Lung (tissue), 12 donors: Measurements from ENCODE around the gene FAM98B. TPM values are rescaled to one million over a fixed set of nuclear protein-coding genes. Genes with fewer than 3 reads are reported as not detected.

Source experiments
- ATAC-seq: fragments of 200-7000 bp; cut with Tn5 transposase; one replicate; pipeline ENCODE4 v1.9.1; 2020; ENCODE audit warnings: moderate number of reproducible peaks; ENCODE audit not compliant: insufficient read depth, low FRiP score
- DNase-seq, 3 donors: peaks; one replicate each; pipeline ENCODE4 v3.0.0-alpha.2; 2013 to 2017
- H3K27ac ChIP-seq, 2 donors: one replicate each; pipeline ENCODE4 v1.5.1; 2013; ENCODE audit warnings: mild to moderate bottlenecking in 2 of 2, moderate library complexity in 2 of 2, control low read depth in 1 of 2, inconsistent platforms in 1 of 2, low read depth in 1 of 2, low read length in 1 of 2
- H3K27me3 ChIP-seq, 3 donors: one replicate each; pipeline ENCODE4 v1.5.1; 2013; ENCODE audit warnings: low read length in 2 of 3; ENCODE audit not compliant: control insufficient read depth in 3 of 3, insufficient read depth in 3 of 3
- H3K36me3 ChIP-seq, 4 donors: one replicate each; pipeline ENCODE4 v1.5.1; 2013; ENCODE audit warnings: low read length in 4 of 4, mild to moderate bottlenecking in 1 of 4, moderate library complexity in 1 of 4; ENCODE audit not compliant: control insufficient read depth in 4 of 4, insufficient read depth in 4 of 4
- H3K4me1 ChIP-seq, 5 donors: one replicate each; pipeline ENCODE4 v1.5.1; 2013; ENCODE audit warnings: low read length in 5 of 5, mild to moderate bottlenecking in 2 of 5, moderate library complexity in 1 of 5; ENCODE audit not compliant: control insufficient read depth in 5 of 5, insufficient read depth in 5 of 5
- H3K4me3 ChIP-seq: one replicate; pipeline ENCODE4 v1.5.1; 2013; ENCODE audit warnings: mild to moderate bottlenecking, control low read depth, moderate library complexity
- H3K9ac ChIP-seq, 2 donors: one replicate each; pipeline ENCODE4 v1.5.1; 2013; ENCODE audit warnings: low read length in 2 of 2, control low read depth in 1 of 2; ENCODE audit not compliant: insufficient read depth in 1 of 2
- H3K9me3 ChIP-seq, 4 donors: one replicate each; pipeline ENCODE4 v1.5.1; 2013; ENCODE audit warnings: low read length in 3 of 4, mild to moderate bottlenecking in 1 of 4, moderate library complexity in 1 of 4; ENCODE audit not compliant: control insufficient read depth in 4 of 4, insufficient read depth in 3 of 4
- WGBS, 2 donors: extraction: QIAGEN DNeasy Blood & Tissue Kit; methylation state at CpG; one replicate each; pipeline ENCODE4 v1.1.7; 2013; 5-methylcytosine and 5-hydroxymethylcytosine counted together
- polyA plus RNA-seq, 2 donors: library from polyadenylated mRNA; stranded (reverse); fragments of 200-250 nt; gene quantifications; one replicate each; pipeline ENCODE4 v1.2.1, GENCODE V29; 2013
- total RNA-seq, 2 donors: library from RNA; depleted of rRNA in 1 of 2; stranded (reverse); fragments of >200 nt in 1 of 2; gene quantifications; one replicate each; pipeline ENCODE4 v1.2.1, GENCODE V29; 2014 to 2021
- TF ChIP-seq, protein P1 (sequence below): IDR thresholded peaks from 2 replicates; pipeline ENCODE4 v1.5.1; 2012; ENCODE audit warnings: mild to moderate bottlenecking; ENCODE audit errors: control extremely low read depth, extremely low read depth
- donor health status: control.
- donor health status: control.
- donor health status: Bipolar disorder and iron deficiency.
- donor health status: healthy.
- donor health status: DM: yes; HTN: yes; CAD: no.

The FAM98B gene
- total and polyA plus RNA-seq, 4 donors: 6.9 to 30.3 (median 9.1) TPM

DNA sequence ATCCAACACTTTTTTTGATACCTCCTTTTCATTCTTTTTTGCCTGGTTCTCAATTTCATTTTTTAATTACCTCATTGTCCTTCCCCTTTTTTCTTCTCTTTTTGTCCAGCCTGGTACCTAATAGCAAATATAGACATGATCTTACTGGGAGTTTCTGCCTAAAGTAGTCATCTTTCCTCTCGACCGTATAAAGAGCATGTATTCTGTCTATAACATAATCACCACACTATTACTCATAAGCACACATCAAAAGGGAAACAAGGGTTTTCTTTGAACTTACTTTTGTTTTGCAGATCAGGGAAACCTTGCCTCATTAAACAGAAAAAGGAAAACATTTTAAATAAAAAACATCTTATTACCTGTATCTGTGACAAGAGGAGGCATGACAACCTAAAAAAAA lies 33.0 kb downstream of the FAM98B start:
- DNase-seq (no peak), ATAC-seq (no peak)
- H3K4me3 ChIP-seq: no peak overlapping the region
- no peaks in the 10 kb centered on the region for H3K27me3 ChIP-seq
- TF ChIP-seq, protein P1, sequence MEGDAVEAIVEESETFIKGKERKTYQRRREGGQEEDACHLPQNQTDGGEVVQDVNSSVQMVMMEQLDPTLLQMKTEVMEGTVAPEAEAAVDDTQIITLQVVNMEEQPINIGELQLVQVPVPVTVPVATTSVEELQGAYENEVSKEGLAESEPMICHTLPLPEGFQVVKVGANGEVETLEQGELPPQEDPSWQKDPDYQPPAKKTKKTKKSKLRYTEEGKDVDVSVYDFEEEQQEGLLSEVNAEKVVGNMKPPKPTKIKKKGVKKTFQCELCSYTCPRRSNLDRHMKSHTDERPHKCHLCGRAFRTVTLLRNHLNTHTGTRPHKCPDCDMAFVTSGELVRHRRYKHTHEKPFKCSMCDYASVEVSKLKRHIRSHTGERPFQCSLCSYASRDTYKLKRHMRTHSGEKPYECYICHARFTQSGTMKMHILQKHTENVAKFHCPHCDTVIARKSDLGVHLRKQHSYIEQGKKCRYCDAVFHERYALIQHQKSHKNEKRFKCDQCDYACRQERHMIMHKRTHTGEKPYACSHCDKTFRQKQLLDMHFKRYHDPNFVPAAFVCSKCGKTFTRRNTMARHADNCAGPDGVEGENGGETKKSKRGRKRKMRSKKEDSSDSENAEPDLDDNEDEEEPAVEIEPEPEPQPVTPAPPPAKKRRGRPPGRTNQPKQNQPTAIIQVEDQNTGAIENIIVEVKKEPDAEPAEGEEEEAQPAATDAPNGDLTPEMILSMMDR: no peak
- H3K9ac ChIP-seq: no peak overlapping the region
- WGBS, 2 donors: 77 to 82% methylated on average over 2 of the region's 2 CpGs
- no peaks in the 10 kb centered on the region for H3K4me1 ChIP-seq
- H3K27ac ChIP-seq: no peak overlapping the region
- no peaks in the 10 kb centered on the region for H3K9me3 ChIP-seq
- peaks cover 0 to 4% (median under 1%) of the 10 kb centered on the region in 4 donors for H3K36me3 ChIP-seq

DNA sequence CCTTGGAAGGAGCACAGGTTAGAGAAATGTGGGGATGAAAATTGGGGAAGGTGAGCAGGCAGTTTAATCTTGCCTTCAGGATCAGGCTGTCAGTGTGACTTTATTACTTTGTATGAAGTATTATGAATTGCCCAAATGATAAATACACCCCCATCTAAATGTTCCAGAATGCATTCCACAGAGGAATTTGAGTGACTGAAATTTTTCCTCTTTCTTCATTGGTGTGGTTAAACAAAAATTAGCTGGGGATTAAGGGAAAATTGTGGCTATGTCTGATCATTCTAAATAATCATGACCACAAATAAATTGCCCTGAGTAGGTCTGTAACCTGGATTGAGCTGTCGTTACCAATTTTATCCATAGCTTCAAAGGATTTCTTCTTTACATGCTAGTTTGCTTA lies 33.5 kb downstream of the FAM98B start:
- Histone ChIP-seq H3K4me1 (no peaks in the 10 kb centered on the region), H3K36me3 (peaks cover 0 to 4% (median under 1%) of the 10 kb centered on the region in 4 donors), H3K27me3 (no peaks in the 10 kb centered on the region), H3K9me3 (no peaks in the 10 kb centered on the region), H3K4me3 (no peak overlapping the region), H3K27ac (no peak overlapping the region), H3K9ac (no peak overlapping the region)
- TF ChIP-seq, protein P1: no peak
- WGBS, 2 donors: 97 to 98% methylated on average over 1 of the region's 1 CpG
- DNase-seq (no peak), ATAC-seq (no peak)

DNA sequence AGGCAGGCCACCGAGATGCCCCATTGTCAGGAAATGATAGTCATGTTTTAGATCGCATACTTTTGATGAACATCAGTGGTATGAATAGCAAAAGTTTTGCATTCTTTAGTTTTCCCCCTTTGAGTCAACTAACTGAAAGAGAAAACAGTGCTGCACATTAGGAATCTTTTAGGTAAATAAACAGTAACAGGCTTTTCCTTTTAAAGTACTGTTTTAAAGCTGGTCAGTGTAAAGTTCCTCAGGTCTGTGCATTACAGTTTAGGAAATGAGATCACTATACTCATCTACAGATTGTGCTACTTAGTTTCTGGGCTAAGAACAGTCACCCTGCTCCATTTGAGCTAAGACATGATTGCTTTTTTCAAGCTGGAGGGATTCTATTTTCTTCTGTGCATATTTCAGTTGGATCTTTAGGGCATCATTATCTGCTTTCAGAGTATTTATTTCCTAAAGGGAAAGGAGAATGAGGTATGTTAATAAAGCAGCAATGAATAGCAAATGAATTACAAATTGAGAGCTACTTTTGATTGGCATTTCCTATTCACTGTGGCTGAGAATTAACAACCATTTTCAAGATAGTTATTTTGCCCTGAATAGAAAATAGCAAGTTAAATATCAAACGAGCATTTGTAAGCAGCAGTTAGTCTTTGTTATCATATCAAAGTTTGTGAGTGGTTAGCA lies 36.5 kb downstream of the FAM98B start:
- Histone ChIP-seq H3K9me3 (no peaks in the 10 kb centered on the region), H3K4me3 (no peak overlapping the region), H3K27me3 (no peaks in the 10 kb centered on the region), H3K9ac (no peak overlapping the region), H3K27ac (no peak overlapping the region), H3K4me1 (no peaks in the 10 kb centered on the region), H3K36me3 (peaks cover 0 to 1% (median 0%) of the 10 kb centered on the region in 4 donors)
- TF ChIP-seq, protein P1: no peak
- WGBS, 2 donors: 76 to 90% methylated on average over 3 of the region's 3 CpGs
- no peak for DNase-seq
- ATAC-seq: no peak

DNA sequence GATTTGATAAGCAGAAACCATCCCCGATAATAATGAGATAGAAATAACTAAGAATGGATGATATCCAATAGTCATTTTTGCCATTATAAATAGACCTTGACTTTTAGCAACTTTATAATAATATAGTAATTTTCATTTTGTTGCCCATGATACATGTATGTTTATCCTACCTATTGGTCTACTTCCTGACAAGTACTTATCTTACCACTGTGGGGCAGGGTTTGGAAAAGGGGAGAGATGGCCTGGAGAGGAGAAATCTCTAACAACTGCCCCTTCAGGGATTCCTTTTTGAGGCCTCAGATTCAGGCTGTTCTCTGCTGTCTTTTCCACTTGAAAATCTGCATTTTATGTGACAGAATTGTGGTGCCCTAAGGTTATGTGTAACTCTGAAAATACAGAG lies 42.2 kb downstream of the FAM98B start:
- no peak for DNase-seq
- 88 to 100% methylated on average over 1 of the region's 1 CpG for WGBS, 2 donors
- Histone ChIP-seq H3K4me1 (no peaks in the 10 kb centered on the region), H3K27ac (no peak overlapping the region), H3K36me3 (no peaks in the 10 kb centered on the region), H3K27me3 (no peaks in the 10 kb centered on the region), H3K9ac (no peak overlapping the region), H3K4me3 (no peak overlapping the region), H3K9me3 (no peaks in the 10 kb centered on the region)
- TF ChIP-seq, protein P1: no peak
- ATAC-seq: no peak
